GM13977 (cell line): Measurements from ENCODE around the gene ALDH1B1.
A peak's percentile ranks its signal among the peaks of the same experiment; 100 is the strongest.

ENCODE experiments used
- DNase-seq: peaks from one replicate; pipeline ENCODE4 v3.0.0; 2012; ENCODE audit warnings: low spot score
- in situ Hi-C: fragments of 300-500 bp; cut with MboI; formaldehyde crosslinking; loops from one replicate; pipeline ENCODE4 v1.12.0; 2022; ENCODE audit warnings: low sequenced_read_pairs, low pct_unique_long_range_greater_than_20kb, mixed read lengths, inconsistent platforms; ENCODE audit not compliant: unreplicated experiment
- TF ChIP-seq, protein P1 (sequence below): IDR thresholded peaks from 2 replicates; pipeline ENCODE4 v1.5.1; 2012; ENCODE audit warnings: mild to moderate bottlenecking, control low read depth; ENCODE audit not compliant: insufficient read depth; ENCODE audit errors: extremely low read depth, missing control alignments

ALDH1B1 gene

DNA sequence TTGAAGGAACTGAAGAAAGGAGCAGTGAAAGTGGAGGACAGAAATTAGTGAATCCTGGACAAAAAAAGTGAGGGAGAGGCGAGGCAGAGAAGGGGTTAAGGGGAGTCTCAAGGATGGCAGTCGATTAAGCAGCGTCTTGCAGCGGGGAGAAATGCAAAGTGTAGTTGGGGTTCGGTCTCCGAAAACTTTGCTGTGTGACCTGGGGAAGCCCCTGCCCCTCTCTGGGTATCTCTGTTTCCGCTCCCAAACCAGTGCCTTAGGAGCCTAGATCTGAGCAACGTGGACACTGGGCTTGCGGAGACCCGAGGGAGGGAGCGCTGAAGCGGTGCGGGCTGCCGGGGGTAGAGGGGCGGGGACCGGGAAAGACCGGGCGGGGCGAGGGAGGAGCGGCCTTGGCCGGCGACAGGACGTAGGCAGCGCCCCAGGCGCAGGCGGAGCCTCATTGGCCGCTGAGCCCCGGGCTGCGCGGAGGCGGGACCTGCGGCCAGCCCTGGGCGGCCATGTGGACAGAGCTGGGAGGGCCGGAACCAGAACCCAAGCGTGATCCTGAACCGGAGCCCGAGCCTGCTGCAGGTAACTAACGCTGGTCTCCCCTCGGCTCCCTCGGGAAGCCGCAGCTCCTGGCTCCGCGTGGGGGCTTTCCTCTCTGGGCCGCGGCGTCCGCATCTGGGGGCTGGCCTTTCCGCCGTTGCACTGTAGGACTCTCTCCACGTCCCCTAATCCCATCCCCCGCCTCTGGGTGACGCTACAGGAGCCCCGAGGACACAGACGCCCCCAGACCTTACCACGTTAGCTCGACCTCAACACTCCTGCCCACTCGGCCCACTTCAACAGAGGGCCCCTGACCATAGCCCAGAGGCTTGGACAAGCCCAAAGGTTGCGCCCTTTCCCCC lies at the start of gene ALDH1B1:
Gene ALDH1B1, plus strand, starts transcription at position 468 of the 893 bp plus-strand sequence. CDS start 3,047 bp downstream, outside the sequence.
- peak; percentile 94 for DNase-seq
- TF ChIP-seq, protein P1, sequence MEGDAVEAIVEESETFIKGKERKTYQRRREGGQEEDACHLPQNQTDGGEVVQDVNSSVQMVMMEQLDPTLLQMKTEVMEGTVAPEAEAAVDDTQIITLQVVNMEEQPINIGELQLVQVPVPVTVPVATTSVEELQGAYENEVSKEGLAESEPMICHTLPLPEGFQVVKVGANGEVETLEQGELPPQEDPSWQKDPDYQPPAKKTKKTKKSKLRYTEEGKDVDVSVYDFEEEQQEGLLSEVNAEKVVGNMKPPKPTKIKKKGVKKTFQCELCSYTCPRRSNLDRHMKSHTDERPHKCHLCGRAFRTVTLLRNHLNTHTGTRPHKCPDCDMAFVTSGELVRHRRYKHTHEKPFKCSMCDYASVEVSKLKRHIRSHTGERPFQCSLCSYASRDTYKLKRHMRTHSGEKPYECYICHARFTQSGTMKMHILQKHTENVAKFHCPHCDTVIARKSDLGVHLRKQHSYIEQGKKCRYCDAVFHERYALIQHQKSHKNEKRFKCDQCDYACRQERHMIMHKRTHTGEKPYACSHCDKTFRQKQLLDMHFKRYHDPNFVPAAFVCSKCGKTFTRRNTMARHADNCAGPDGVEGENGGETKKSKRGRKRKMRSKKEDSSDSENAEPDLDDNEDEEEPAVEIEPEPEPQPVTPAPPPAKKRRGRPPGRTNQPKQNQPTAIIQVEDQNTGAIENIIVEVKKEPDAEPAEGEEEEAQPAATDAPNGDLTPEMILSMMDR, result peak; percentile 37
- in situ Hi-C loops, result no loop called here

DNA sequence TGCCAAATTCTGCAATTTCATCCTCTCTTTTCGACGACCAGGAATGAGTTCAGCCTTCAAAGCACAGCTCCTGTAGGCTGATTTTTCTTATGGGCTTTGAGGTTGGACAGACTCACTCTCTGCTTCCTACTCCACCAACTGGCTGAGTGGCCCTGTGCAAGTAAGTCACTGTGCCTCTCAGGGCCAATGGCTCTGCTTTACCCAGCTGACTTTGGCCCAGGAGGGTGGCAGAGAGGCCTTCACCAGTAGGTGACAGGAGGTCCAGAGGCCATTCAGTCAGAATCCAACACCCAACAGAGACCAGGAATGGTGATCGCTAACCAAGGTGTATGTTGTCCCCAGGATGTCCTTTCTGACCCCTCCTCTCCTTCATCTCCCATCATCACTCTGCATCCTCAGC lies 49.5 kb upstream of the ALDH1B1 start:
- no peak for DNase-seq
- in situ Hi-C loops, result no loop called here
- TF ChIP-seq, protein P1, result no peak

DNA sequence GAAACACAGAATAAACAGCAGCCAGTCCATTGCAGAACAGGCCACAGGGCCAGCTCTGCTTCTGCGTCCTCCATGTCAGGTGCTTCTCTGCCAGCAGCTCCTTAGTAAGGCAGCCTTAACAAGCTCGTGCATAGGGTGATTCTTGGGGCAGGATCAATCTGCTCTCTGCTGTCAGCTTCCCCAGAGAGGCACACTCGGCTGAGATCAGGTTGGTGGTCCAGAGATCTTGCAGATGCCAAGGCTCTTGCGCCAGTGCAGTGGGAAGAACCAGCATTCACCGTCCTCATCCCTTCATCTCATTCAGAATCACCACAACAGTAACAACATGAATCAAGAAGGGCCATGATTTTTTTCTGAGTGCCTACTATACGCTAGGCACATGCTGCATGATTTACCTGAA lies 49.0 kb upstream of the ALDH1B1 start:
- TF ChIP-seq, protein P1, result no peak
- DNase-seq, result no peak
- in situ Hi-C loops, result no loop called here

DNA sequence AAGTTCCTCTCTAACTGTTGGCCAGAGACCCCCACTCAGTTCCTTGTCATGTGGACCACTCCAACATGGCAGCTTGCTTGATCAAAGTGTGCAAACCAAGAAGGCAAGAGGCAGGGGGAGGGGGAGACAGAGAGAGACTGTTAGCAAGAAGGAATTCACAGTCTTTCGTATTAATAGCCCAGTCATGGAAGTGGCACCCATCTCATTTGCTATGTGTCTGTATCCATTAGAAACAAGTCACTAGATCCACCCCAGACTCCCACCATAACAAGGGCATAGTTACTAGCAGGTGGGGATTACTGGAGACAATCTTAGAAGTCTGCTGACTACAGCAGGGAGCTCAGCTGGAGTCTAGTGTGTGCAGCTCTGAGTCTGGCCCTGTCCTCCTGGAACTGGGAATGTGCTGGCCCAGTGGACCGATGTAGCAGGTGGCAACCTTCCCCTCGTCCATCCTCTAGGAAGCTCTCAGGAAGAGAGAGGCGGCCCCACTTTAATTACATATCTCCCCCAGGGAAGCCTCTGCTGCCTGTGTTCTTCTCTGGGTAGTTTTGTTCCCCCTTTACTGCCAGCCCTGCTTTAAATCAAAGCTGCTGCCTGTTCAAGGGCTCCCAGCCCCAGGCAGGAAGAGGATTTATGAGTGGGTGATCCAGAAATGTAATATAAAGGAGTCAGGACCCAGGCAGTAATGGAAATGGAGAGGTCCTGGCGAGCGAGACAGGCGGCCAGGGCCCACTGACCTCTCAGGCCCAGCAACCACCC lies 47.8 kb upstream of the ALDH1B1 start:
- in situ Hi-C loops, result no loop called here
- TF ChIP-seq, protein P1, result no peak
- DNase-seq, result no peak

- TF ChIP-seq, protein P1, result no peak
- no peak for DNase-seq
- in situ Hi-C loops, result no loop called here
These were observed 46.4 kb upstream of the ALDH1B1 start for GRCh38 chr9:38345851-38346755.

DNA sequence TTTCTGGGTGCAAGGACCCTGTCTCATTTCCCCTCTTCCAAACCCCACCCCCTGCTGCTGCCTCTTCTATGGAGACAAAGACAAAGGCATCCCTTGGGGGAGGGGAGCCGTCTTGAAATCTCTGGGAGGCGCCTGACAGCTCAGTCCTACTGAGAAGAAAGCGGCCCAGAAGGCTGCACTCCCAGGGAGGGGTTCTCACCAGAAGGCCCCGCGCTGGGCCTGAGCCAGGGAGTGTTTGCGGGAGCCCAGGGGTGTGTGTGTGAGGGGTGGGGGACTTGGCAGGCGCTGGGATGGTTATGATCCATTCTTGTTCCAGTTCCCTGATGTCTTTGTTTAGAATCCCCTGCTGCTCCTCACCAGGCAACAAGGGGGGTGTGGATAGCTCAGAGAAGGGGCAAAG lies 45.7 kb upstream of the ALDH1B1 start:
- TF ChIP-seq, protein P1, result no peak
- in situ Hi-C loops, result no loop called here
- DNase-seq, result no peak
